ENCODE data around the gene LRRC74A.

- TF ChIP-seq CTCF (conservative IDR thresholded peaks at IDR 0.05; ENCODE audit: low read depth in 2 of 2) (no peak), CREB1 (CRISPR knock-in tag; IDR thresholded peaks at IDR 0.05; ENCODE audit: low read depth) (no peak), POLR2AphosphoS5 (IDR thresholded peaks at IDR 0.05; ENCODE audit: low read depth) (no peak)
Observed at GRCh38 chr14:76780875-76781647, 45.1 kb upstream of the LRRC74A start.
